T-helper 2 cell treated with Interferon-gamma antibody and Interleukin-4, amounts not matched to agents 100 ng/mL and 5 ng/mL, for 36 hours (primary cell): ENCODE data around the gene NRCAM. TPM values are rescaled to one million over a fixed set of nuclear protein-coding genes. Genes with fewer than 3 reads are reported as not detected.

Experiments
- intact Hi-C: fragments of 100-400 bp; cut with micrococcal nuclease; formaldehyde crosslinking; loops from one replicate; pipeline ENCODE4 v1.15.1; 2023
- total RNA-seq: library from RNA; stranded (reverse); gene quantifications from 2 replicates; pipeline ENCODE4 v1.2.3, GENCODE V29; 2022

NRCAM gene
- total RNA-seq, 1 donor from 2014 or later, result not detected

GRCh38 chr7:108211382-108212201 lies 244.6 kb downstream of the NRCAM start:
- intact Hi-C loops, result no loop called here

DNA sequence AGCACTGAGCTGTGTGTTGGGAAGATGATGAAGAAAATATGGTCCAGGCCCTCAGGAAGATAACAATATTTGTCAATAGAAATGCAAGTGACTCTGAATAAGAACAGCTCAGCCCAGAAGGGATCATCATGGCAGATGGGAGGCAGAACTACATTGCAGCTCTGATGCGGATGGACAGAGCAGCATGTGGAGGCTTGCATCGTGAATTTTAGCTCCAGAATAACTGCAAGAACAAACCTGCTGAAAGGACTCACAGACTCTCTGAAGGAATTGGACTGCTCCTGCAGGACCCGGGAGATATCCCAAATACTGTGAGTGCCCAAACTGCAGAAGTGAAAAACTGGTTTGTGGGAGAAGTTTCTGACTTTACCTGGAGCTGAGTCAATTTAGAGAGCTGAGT lies 245.4 kb downstream of the NRCAM start:
- intact Hi-C loops, result no loop called here

- intact Hi-C loops, result no loop called here
Measured at GRCh38 chr7:108205311-108205710, 250.9 kb downstream of the NRCAM start.

- intact Hi-C loops, result no loop called here
Measured at GRCh38 chr7:108204281-108204796, 251.9 kb downstream of the NRCAM start.

GRCh38 chr7:108203537-108203936 lies 252.7 kb downstream of the NRCAM start:
- intact Hi-C loops, result no loop called here

- intact Hi-C loops, result no loop called here
Measured at GRCh38 chr7:108202743-108203142, 253.5 kb downstream of the NRCAM start.

- intact Hi-C loops, result no loop called here
Measured at GRCh38 chr7:108201766-108202165, 254.5 kb downstream of the NRCAM start.

GRCh38 chr7:108200326-108200725 lies 255.9 kb downstream of the NRCAM start:
- intact Hi-C loops, result no loop called here

GRCh38 chr7:108197371-108198091 lies 258.7 kb downstream of the NRCAM start:
- intact Hi-C loops, result no loop called here

DNA sequence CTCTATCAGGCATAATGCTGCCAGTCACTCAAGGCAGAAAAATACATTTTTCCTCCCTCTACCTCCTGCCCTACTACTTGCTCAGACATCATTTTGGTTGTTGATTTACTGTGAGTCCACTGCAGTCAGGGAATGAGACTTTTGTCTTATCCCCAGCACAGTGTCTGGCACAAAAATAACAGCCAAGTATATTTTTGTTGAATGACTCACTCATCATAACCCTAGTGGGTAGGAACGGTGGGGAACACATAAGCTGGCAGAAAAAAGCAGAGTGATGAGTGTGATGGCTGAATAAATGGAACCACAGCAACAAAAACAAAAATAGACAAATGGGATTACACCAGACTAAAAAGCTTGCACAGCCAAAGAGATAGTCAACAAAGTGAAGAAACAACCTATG lies 260.2 kb downstream of the NRCAM start:
- intact Hi-C loops, result no loop called here

GRCh38 chr7:108193594-108194498 lies 262.4 kb downstream of the NRCAM start:
- intact Hi-C loops, result no loop called here

DNA sequence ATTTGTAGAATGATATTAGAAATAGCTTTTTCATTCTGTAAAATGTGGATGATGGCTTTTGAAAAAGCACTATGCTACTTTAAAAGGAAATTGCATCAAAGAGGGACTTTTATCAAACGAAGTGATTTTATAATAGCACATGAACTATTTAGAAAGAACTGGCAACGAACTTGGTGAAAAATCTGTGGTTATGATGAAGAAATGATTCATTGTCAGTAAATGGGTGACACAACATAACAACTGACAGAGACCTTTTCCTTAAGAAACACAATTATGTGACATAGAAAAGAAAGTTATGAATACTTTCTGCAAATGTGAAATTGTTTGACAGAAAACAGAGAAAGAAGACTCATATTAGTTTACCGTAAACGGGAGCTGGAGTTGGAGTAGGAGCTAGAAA lies 265.3 kb downstream of the NRCAM start:
- intact Hi-C loops, result no loop called here

- intact Hi-C loops, result no loop called here
Measured at GRCh38 chr7:108189733-108190388, 266.4 kb downstream of the NRCAM start.

DNA sequence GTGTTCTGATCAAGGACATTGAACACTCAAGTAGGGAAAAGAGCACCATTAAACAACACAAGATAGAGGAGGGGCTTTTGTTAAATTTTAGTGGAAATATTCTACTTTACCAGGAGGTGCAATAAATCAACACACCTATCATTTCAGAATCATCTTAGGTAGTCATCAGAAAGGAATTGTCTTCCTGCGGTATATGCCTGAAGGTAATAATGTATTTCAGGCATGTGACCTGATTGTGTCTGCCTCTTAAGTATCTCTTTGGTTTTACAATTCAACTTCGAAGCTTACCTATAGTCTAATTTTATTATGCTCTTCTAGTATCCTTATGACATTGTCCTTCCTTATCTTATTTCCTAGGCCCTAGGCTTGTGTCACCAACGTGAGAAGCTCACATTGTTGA lies 267.5 kb downstream of the NRCAM start:
- intact Hi-C loops, result no loop called here

GRCh38 chr7:108181073-108181985 lies 274.9 kb downstream of the NRCAM start:
- intact Hi-C loops, result loop anchor here (1.0 to 2.0 kb wide), 2 partner anchors 279 to 316 kb away; no protein-coding TSS in a partner anchor

DNA sequence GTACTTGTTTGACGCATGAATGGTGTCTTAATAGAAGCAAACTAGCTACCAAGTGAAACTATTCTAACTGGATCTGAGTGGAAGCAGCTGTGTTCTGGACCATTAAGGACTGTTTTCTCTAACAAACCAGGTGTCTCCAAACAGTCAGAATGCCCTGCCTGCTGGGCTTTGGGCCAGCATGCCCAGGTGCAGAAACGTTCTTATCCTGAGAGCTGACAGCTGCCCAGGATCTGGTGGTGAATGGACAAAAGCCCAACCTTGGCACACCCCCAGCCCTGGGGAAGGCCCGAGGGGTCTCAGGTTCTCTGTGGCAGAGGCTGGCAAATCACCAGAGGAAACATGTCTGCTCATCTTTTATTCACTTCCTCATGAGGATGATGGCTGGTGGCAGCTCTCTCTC lies 277.8 kb downstream of the NRCAM start:
- intact Hi-C loops, result no loop called here

- intact Hi-C loops, result no loop called here
Measured at GRCh38 chr7:108171164-108171563, 285.1 kb downstream of the NRCAM start.

DNA sequence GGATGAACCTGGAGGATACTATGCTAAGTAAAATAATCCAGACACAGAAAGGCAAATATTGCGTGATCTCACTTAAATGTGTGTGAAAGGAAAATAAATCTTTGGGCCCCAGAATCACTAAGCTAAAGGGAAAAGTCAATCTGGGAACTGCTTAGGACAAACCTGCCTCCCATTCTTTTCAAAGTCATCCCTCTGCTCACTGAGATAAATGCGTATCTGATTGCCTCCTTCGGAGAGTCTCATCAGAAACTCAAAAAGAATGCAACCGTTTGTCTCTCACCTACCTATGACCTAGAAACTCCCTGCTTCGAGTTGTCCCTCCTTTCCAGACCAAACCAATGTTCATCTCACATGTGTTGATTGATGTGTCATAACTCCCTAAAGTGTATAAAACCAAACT lies 286.0 kb downstream of the NRCAM start:
- intact Hi-C loops, result no loop called here

DNA sequence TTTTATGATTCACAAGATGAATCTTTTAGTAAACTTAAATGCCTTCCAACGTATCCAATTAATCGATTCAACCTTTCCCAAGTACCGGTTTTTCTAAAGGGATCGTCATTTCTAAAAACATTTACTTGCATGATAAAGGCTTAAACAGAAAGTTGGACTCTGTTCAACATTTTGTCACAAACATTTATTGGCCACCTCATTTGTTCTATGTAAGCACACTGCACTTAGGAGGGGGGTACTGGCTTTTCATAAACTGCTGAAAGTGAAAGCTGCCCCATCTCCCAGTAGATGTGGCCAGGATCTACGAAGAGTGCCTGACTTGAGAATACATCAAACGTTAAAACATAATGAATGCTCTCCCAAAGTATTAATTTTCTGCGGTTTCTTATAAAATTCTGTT lies 288.8 kb downstream of the NRCAM start:
- intact Hi-C loops, result no loop called here

GRCh38 chr7:108166687-108167086 lies 289.5 kb downstream of the NRCAM start:
- intact Hi-C loops, result no loop called here
